SIG-M5 treated with dmso at 0.1 percent for 504 hours (cell line): ENCODE results near the gene MYCT1.

ENCODE experiments used
- DNase-seq: peaks from one replicate; lab custom pipeline; 2025; ENCODE audit not compliant: unreplicated experiment; lab: John Stamatoyannopoulos, UW

The MYCT1 gene

GRCh38 chr6:152721956-152722355, 24.3 kb downstream of the MYCT1 start:
- DNase-seq: no peak

DNA sequence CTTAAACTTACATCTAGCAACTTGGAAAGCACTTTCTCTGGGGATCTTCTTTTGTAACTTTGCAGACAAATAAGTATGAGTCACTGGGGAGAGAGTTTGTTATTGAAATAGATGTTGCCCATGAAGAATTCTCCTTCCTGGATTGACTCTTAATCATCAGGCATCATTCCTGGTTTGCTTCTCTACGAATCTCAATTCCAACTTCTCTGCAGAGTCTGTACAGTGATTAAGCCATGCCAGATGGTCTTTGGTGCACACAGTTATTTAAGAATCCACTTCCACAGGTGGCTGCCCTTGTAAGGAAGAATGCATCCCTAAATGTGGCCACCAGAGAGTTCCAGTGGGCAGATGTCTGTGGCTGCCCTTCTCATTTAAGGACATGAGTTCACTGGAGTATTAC, 25.7 kb downstream of the MYCT1 start:
- no peak for DNase-seq

DNA sequence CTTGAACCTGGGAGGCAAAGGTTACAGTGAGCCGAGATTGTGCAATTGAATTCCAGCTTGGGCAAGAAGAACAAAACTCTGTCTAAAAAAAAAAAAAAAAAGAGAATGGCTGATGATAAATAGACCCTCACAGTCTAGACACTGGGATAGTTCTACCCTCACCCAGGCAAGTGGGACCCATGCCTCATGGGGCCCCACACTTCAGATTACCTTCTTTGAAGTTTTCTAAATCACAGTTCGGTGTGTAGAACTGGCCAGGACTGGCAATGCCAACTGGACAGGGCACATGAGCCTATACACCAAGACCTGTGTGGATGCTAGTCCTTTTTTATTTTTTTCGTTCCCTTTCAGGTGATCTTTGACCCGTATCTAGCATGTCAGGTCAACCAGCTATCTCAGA, 28.6 kb downstream of the MYCT1 start:
- DNase-seq: no peak

DNA sequence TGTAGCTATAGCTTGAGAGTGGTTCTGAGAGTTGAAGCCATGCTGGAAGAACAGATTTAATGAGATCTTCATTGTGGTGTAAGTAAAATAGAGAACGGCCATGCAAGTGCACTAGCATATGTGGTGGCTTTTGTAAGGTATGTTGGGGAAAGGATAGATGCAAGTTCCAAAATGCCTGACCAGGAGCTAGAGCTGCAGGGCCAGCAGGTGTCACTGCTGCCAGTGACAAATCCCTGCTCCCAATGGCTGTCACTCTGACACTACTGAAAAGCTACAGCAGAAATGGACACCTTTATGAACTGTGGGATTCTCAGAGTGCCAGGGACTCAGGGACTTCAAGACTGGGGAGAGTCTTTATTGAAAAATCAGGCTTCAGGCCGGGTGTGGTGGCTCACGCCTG, 29.8 kb downstream of the MYCT1 start:
- DNase-seq: no peak

DNA sequence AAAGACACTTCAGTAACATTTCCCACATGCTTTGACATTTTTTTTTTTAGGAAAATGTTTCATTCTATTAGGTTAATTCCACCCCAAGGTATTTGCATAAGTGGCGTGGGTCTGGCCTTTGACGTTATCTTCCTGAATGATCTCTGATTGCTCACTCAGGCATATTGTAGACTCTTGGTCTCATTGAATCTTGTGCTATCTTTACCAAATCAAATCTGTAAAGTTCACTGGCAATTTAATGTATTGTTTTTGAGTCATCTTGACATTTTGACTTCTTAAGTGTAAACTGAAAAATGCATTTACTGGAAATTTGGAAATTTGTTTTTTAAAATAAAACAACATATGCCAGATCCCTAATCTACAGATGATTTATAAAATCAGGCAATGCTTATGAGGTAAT, 36.9 kb downstream of the MYCT1 start:
- DNase-seq: no peak

GRCh38 chr6:152736687-152737273, 39.1 kb downstream of the MYCT1 start:
- no peak for DNase-seq

DNA sequence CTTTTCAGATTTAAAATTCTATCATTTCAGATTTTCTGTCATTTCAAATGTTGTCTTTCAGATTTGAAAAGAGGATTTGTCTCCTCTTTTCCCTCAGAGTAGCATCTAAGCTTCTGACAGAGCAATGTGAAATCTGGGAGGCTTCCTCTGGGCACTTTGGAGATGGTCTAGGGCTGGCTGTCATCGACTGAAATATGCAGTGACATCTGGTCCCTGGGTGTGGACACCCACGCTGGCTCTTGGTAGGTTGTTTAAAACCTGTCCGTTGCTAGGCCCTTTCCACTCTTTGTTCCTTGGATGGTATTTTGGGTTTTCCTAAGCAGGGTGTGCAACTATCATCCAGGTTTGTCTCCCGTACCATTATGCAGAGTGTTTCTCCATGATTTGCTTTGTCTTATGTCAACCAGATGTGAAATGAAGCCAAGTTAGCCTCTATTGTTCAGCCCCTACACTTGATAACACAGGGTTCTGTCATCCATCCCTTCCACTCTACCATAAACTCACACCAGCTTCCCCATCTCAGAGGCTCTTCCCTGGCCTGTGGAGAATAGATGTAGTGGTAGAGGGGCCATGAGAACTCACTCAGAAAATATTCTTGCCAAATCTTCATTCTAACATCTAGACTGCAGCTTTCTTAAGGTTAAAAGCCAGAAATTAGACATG, 47.9 kb downstream of the MYCT1 start:
- no peak for DNase-seq

DNA sequence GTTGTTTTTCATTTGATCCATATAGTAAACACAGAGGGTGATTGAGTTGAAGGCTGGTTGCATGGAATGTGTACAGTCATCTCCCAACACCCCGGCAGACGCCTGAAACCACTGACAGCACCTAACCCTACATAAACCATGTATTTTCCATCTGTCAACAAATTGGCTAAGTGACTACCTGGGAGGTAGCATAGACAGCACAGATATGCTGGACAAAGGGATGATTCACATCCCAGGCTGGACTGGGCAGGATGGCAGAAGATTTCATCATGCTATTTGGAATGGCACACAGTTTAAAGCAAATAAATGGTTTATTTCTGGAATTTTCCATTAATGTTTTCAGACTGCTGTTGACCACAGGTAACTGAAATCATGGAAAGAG, 48.5 kb downstream of the MYCT1 start:
- DNase-seq: no peak

DNA sequence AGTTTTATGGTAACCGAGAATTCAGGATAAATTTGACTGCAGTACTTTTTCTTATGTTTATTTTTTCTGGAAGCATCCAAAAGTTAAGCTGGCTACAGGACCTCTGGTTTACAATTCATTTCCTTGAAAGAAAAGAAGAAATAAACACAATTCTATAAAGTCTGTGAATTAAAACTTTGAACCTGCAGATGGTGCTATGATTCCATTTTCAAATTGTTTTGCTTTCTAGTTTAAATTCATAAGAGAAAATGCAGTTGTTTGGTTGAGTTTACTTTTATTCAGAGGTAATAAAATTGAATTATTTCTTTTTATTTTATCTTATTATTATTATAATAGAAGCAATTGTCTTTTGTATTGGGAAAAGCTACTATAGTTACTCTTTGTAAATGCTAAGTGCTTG, 51.1 kb downstream of the MYCT1 start:
- DNase-seq: no peak

GRCh38 chr6:152749336-152749735, 51.6 kb downstream of the MYCT1 start:
- no peak for DNase-seq

DNA sequence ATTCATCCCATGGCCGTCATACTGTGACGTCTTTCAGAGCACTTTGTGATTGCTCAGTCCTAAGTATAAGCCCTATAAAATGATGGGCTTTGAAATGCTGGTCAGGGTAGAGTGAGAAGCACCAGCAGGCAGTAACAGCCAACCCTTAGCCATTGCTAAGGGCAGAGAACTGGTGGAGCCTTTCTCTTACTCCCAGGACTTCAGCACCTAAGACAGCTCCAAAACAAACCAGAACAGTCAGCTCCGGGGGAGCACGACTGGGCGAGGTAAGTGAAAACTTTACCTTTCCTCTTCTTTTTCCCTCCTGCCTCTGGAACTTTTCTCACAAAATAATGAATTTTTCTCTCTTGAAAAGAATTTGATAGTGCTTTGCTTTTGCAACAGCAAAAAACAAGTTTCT, 53.0 kb downstream of the MYCT1 start, which contains the start of gene VIP:
Gene VIP, plus strand, starts transcription at position 104 of the 400 bp plus-strand sequence. CDS start 1,381 bp downstream, outside the sequence.
- DNase-seq: no peak

GRCh38 chr6:152765331-152765730, 67.6 kb downstream of the MYCT1 start:
- DNase-seq: no peak

- no peak for DNase-seq
Measured at GRCh38 chr6:152769159-152769558, 71.5 kb downstream of the MYCT1 start.

GRCh38 chr6:152769993-152770392, 72.3 kb downstream of the MYCT1 start:
- no peak for DNase-seq

GRCh38 chr6:152771061-152771687, 73.5 kb downstream of the MYCT1 start:
- DNase-seq: no peak
